GM23338 (cell line): Measurements from ENCODE around the gene MPP2. TPM values are rescaled to one million over a fixed set of nuclear protein-coding genes. Genes with fewer than 3 reads are reported as not detected.

Experiments used
- ATAC-seq: fragments of 200-7000 bp; cut with Tn5 transposase; 3 replicates; pipeline ENCODE4 v1.9.1; 2020
- DNase-seq: peaks from one replicate; pipeline ENCODE4 v3.0.0-alpha.2; 2015; ENCODE audit warnings: low spot score
- H2AFZ ChIP-seq: fragments of 200-600 bp; sonication (generic); 2 replicates; pipeline ENCODE4 v1.8.0; 2016; ENCODE audit warnings: antibody characterized with exemption, mild to moderate bottlenecking, moderate library complexity
- H3F3A ChIP-seq: fragments of 200-600 bp; sonication (generic); replicated peaks from 2 replicates; pipeline ENCODE4 v1.8.0; 2017; ENCODE audit warnings: antibody characterized with exemption, mixed run types, low read depth
- H3K27ac ChIP-seq: fragments of 200-600 bp; sonication (generic); 2 replicates; pipeline ENCODE4 v1.6.1; 2016; ENCODE audit warnings: low read depth
- H3K27me3 ChIP-seq: fragments of 200-600 bp; sonication (generic); 2 replicates; pipeline ENCODE4 v1.8.0; 2016; ENCODE audit warnings: mild to moderate bottlenecking, mixed run types, moderate library complexity; ENCODE audit not compliant: insufficient read depth
- H3K36me3 ChIP-seq: fragments of 200-600 bp; sonication (generic); 2 replicates; pipeline ENCODE4 v1.8.0; 2016; ENCODE audit warnings: mild to moderate bottlenecking; ENCODE audit not compliant: insufficient read depth
- H3K4me1 ChIP-seq: fragments of 200-600 bp; sonication (generic); 2 replicates; pipeline ENCODE4 v1.8.0; 2016; ENCODE audit warnings: mild to moderate bottlenecking, moderate library complexity; ENCODE audit not compliant: insufficient read depth
- H3K4me2 ChIP-seq: fragments of 200-600 bp; sonication (generic); 2 replicates; pipeline ENCODE4 v1.7.1; 2017; ENCODE audit warnings: mixed run types
- H3K4me3 ChIP-seq: fragments of 200-600 bp; sonication (generic); 2 replicates; pipeline ENCODE4 v1.6.1; 2016; ENCODE audit warnings: mixed run types
- H3K79me2 ChIP-seq: fragments of 200-600 bp; sonication (generic); replicated peaks from 2 replicates; pipeline ENCODE4 v1.8.0; 2017; ENCODE audit warnings: mild to moderate bottlenecking; ENCODE audit not compliant: insufficient read depth
- H3K9me2 ChIP-seq: fragments of 200-600 bp; sonication (generic); 2 replicates; pipeline ENCODE4 v1.8.0; 2017; ENCODE audit not compliant: insufficient read depth
- H4K20me1 ChIP-seq: fragments of 200-600 bp; sonication (generic); replicated peaks from 2 replicates; pipeline ENCODE4 v1.8.0; 2017; ENCODE audit warnings: mild to moderate bottlenecking; ENCODE audit not compliant: insufficient read depth
- H3K27ac Mint-ChIP-seq: 2 replicates; pipeline ENCODE4 v1.8.0; 2020; ENCODE audit warnings: inconsistent platforms, mild to moderate bottlenecking, moderate library complexity, mixed read lengths
- H3K27me3 Mint-ChIP-seq: 3 replicates; pipeline ENCODE4 v1.8.0; 2022; ENCODE audit warnings: low read depth, mild to moderate bottlenecking, moderate library complexity, mixed read lengths, inconsistent platforms; ENCODE audit not compliant: insufficient read depth, poor library complexity
- H3K36me3 Mint-ChIP-seq: 3 replicates; pipeline ENCODE4 v1.8.0; 2021; ENCODE audit warnings: low read depth, mild to moderate bottlenecking, inconsistent platforms, moderate library complexity, mixed read lengths
- H3K4me1 Mint-ChIP-seq: 3 replicates; pipeline ENCODE4 v1.8.0; 2020; ENCODE audit warnings: mild to moderate bottlenecking, inconsistent platforms, mixed read lengths
- H3K4me3 Mint-ChIP-seq: 3 replicates; pipeline ENCODE4 v1.8.0; 2021; ENCODE audit warnings: moderate library complexity, mild to moderate bottlenecking, inconsistent platforms, mixed read lengths
- H3K9me3 Mint-ChIP-seq: 3 replicates; pipeline ENCODE4 v1.8.0; 2020; ENCODE audit warnings: moderate library complexity, mild to moderate bottlenecking, inconsistent platforms, mixed read lengths
- CREB1 ChIP-seq: fragments of 250-450 bp; sonication (Bioruptor Pico); IDR thresholded peaks from 2 replicates; pipeline ENCODE4 v1.5.0; 2020; ENCODE audit warnings: low read depth, mild to moderate bottlenecking, moderate library complexity
- REST ChIP-seq: IDR thresholded peaks from one replicate; pipeline ENCODE4 v1.6.1; 2018; ENCODE audit warnings: antibody characterized with exemption; ENCODE audit not compliant: unreplicated experiment
- STAT1 ChIP-seq: IDR thresholded peaks from one replicate; pipeline ENCODE4 v1.6.1; 2016; ENCODE audit warnings: antibody characterized with exemption; ENCODE audit not compliant: unreplicated experiment
- ZNF114 ChIP-seq: fragments of 250-450 bp; sonication (Bioruptor Pico); IDR thresholded peaks from 2 replicates; pipeline ENCODE4 v1.5.0; 2020; ENCODE audit warnings: mild to moderate bottlenecking, moderate library complexity
- ZNF331 ChIP-seq: fragments of 250-450 bp; sonication (Bioruptor Pico); IDR thresholded peaks from 2 replicates; pipeline ENCODE4 v1.5.0; 2020; ENCODE audit warnings: low read depth, mild to moderate bottlenecking, moderate library complexity
- polyA plus RNA-seq: library from polyadenylated mRNA; unstranded; fragments of >200 nt; fragmentation: Nextera tagmentation; extraction: Ambion mirVana; gene quantifications from 2 replicates; pipeline ENCODE4 v1.2.1, GENCODE V29; 2016
- total RNA-seq: library from RNA; depleted of rRNA; stranded (reverse); fragments of >200 nt; shearing (Covaris generic); gene quantifications from 2 replicates; pipeline ENCODE4 v1.2.3, GENCODE V29; 2014
- TF ChIP-seq, protein P1 (sequence below): fragments of 250-450 bp; sonication (Bioruptor Pico); IDR thresholded peaks from 2 replicates; pipeline ENCODE4 v1.5.0; 2020; ENCODE audit warnings: mild to moderate bottlenecking, moderate library complexity
- TF ChIP-seq, protein P2 (sequence below), 2 experiments: fragments of 200-600 bp in 1 of 2; sonication (generic) in 1 of 2; conservative IDR thresholded peaks; 2 replicates each; pipeline versions ENCODE4 v1.5.1 to v1.6.1; 2016 to 2017; ENCODE audit warnings: antibody characterized with exemption in 2 of 2, low read depth in 2 of 2, mild to moderate bottlenecking in 2 of 2, moderate library complexity in 1 of 2

Gene MPP2
- total and polyA plus RNA-seq, 2 experiments from 2014 or later: 7.8 to 20.7 TPM

DNA sequence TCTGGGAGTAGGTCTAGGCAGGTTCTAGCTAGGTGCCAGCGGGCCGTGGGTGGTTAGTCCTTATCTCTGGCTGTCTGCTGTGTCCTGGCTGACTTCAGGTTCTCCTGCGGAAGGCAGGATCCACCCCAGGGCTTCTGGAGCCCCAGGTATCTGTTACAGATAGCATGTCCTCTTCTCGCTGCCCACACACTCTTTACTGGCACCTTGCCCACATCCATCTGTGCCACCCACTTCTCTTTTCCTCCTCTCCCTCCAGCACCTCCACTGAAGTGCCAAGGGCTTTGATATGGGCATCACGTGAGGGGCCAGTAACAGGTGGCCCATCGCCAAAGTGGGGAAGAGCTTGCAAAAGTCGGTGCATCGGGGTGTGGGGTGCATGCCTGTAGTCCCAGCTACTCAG is 4.6 kb upstream of the MPP2 start:
- peaks cover 17% of the 10 kb centered on the region for H3K27me3 Mint-ChIP-seq
- ATAC-seq (no peak), DNase-seq (no peak)
- H3K4me3 ChIP-seq: no peak overlapping the region
- peaks cover 7% of the 10 kb centered on the region for H3K4me1 ChIP-seq
- H3K4me1 Mint-ChIP-seq: peaks cover 12% of the 10 kb centered on the region
- peaks cover 6% of the 10 kb centered on the region; the same call in 1 of the 3 replicates for H3K36me3 Mint-ChIP-seq
- no peak overlapping the region for H2AFZ ChIP-seq
- H3K36me3 ChIP-seq: no peaks in the 10 kb centered on the region
- H3K9me3 Mint-ChIP-seq: peaks cover 6% of the 10 kb centered on the region; the same call in 2 of the 3 replicates
- TF ChIP-seq, protein P1, sequence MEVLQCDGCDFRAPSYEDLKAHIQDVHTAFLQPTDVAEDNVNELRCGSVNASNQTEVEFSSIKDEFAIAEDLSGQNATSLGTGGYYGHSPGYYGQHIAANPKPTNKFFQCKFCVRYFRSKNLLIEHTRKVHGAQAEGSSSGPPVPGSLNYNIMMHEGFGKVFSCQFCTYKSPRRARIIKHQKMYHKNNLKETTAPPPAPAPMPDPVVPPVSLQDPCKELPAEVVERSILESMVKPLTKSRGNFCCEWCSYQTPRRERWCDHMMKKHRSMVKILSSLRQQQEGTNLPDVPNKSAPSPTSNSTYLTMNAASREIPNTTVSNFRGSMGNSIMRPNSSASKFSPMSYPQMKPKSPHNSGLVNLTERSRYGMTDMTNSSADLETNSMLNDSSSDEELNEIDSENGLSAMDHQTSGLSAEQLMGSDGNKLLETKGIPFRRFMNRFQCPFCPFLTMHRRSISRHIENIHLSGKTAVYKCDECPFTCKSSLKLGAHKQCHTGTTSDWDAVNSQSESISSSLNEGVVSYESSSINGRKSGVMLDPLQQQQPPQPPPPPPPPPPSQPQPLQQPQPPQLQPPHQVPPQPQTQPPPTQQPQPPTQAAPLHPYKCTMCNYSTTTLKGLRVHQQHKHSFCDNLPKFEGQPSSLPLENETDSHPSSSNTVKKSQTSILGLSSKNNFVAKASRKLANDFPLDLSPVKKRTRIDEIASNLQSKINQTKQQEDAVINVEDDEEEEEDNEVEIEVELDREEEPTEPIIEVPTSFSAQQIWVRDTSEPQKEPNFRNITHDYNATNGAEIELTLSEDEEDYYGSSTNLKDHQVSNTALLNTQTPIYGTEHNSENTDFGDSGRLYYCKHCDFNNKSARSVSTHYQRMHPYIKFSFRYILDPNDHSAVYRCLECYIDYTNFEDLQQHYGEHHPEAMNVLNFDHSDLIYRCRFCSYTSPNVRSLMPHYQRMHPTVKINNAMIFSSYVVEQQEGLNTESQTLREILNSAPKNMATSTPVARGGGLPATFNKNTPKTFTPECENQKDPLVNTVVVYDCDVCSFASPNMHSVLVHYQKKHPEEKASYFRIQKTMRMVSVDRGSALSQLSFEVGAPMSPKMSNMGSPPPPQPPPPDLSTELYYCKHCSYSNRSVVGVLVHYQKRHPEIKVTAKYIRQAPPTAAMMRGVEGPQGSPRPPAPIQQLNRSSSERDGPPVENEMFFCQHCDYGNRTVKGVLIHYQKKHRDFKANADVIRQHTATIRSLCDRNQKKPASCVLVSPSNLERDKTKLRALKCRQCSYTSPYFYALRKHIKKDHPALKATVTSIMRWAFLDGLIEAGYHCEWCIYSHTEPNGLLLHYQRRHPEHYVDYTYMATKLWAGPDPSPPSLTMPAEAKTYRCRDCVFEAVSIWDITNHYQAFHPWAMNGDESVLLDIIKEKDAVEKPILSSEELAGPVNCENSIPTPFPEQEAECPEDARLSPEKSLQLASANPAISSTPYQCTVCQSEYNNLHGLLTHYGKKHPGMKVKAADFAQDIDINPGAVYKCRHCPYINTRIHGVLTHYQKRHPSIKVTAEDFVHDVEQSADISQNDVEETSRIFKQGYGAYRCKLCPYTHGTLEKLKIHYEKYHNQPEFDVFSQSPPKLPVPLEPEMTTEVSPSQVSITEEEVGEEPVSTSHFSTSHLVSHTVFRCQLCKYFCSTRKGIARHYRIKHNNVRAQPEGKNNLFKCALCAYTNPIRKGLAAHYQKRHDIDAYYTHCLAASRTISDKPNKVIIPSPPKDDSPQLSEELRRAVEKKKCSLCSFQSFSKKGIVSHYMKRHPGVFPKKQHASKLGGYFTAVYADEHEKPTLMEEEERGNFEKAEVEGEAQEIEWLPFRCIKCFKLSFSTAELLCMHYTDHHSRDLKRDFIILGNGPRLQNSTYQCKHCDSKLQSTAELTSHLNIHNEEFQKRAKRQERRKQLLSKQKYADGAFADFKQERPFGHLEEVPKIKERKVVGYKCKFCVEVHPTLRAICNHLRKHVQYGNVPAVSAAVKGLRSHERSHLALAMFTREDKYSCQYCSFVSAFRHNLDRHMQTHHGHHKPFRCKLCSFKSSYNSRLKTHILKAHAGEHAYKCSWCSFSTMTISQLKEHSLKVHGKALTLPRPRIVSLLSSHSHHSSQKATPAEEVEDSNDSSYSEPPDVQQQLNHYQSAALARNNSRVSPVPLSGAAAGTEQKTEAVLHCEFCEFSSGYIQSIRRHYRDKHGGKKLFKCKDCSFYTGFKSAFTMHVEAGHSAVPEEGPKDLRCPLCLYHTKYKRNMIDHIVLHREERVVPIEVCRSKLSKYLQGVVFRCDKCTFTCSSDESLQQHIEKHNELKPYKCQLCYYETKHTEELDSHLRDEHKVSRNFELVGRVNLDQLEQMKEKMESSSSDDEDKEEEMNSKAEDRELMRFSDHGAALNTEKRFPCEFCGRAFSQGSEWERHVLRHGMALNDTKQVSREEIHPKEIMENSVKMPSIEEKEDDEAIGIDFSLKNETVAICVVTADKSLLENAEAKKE (CRISPR knock-in tag): no peak
- TF ChIP-seq STAT1 (no peak), CREB1 (CRISPR knock-in tag) (no peak)
- H3K27ac Mint-ChIP-seq: no peak overlapping the region
- H3K79me2 ChIP-seq: no peaks in the 10 kb centered on the region
- no peak overlapping the region for H3K4me2 ChIP-seq
- peaks cover 32% of the 10 kb centered on the region for H3K27me3 ChIP-seq
- no peak overlapping the region for H3K27ac ChIP-seq
- H4K20me1 ChIP-seq: no peaks in the 10 kb centered on the region; the same call in 1 of the 2 replicates
- no peaks in the 10 kb centered on the region for H3F3A ChIP-seq
- no peaks in the 10 kb centered on the region for H3K9me2 ChIP-seq
- no peak overlapping the region for H3K4me3 Mint-ChIP-seq

DNA sequence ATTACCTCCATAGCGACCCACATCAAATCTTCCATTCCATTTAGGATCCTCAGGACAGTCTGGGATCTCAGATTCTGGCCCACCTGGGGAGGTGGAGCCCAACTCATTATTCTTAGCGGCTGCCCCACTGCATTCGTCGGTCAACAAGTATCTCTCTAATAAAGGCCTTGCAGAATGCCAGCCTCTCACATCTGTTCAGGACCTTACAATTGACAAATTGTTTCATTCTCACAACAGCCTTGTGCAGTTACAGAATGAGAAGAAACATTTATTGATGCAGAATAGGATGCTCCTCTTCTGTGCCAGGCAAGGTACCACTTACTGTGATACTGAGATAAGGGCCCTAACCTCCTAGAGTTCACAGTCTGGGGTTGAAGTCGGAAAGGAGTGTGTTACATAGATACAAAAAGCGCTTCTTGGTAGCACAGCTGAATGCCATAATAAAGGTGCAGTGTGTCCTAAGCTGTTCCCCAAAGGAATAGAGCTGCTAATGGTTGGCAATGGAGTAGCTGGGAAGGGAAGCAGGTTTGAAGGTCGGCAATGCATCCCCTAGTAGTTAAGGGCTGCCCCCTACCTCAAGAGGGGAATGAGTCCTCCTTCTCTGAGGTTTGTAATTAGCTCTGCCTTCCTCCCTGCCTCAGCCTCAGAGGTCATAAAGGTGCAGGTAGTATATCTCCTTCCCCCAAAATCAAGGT is 2.3 kb upstream of the MPP2 start:
- peaks cover 38% of the 10 kb centered on the region for H3K27me3 ChIP-seq
- TF ChIP-seq, protein P2, sequence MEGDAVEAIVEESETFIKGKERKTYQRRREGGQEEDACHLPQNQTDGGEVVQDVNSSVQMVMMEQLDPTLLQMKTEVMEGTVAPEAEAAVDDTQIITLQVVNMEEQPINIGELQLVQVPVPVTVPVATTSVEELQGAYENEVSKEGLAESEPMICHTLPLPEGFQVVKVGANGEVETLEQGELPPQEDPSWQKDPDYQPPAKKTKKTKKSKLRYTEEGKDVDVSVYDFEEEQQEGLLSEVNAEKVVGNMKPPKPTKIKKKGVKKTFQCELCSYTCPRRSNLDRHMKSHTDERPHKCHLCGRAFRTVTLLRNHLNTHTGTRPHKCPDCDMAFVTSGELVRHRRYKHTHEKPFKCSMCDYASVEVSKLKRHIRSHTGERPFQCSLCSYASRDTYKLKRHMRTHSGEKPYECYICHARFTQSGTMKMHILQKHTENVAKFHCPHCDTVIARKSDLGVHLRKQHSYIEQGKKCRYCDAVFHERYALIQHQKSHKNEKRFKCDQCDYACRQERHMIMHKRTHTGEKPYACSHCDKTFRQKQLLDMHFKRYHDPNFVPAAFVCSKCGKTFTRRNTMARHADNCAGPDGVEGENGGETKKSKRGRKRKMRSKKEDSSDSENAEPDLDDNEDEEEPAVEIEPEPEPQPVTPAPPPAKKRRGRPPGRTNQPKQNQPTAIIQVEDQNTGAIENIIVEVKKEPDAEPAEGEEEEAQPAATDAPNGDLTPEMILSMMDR (conservative IDR thresholded peaks at IDR 0.05; ENCODE audit: low read depth in 2 of 2): no peak
- TF ChIP-seq STAT1: no peak
- TF ChIP-seq REST: no peak
- no peak for TF ChIP-seq CREB1 (CRISPR knock-in tag)
- TF ChIP-seq ZNF331: no peak
- TF ChIP-seq ZNF114 (CRISPR knock-in tag): no peak
- H4K20me1 ChIP-seq: no peaks in the 10 kb centered on the region; the same call in 1 of the 2 replicates
- H3K27ac ChIP-seq: no peak overlapping the region
- Mint-ChIP-seq H3K27me3 (peaks cover 29% of the 10 kb centered on the region), H3K4me1 (peaks cover 15% of the 10 kb centered on the region), H3K36me3 (no peaks in the 10 kb centered on the region), H3K27ac (no peak overlapping the region), H3K4me3 (no peak overlapping the region), H3K9me3 (no peaks in the 10 kb centered on the region)
- DNase-seq (no peak), ATAC-seq (no peak)
- H3K4me3 ChIP-seq: no peak overlapping the region
- H2AFZ ChIP-seq: no peak overlapping the region
- no peaks in the 10 kb centered on the region for H3K79me2 ChIP-seq
- no peak overlapping the region for H3K4me2 ChIP-seq
- H3K9me2 ChIP-seq: no peaks in the 10 kb centered on the region
- H3F3A ChIP-seq: no peaks in the 10 kb centered on the region
- H3K4me1 ChIP-seq: peaks cover 20% of the 10 kb centered on the region
- no peaks in the 10 kb centered on the region for H3K36me3 ChIP-seq
